ENCODE measurements around the gene ABHD17C.

DNA sequence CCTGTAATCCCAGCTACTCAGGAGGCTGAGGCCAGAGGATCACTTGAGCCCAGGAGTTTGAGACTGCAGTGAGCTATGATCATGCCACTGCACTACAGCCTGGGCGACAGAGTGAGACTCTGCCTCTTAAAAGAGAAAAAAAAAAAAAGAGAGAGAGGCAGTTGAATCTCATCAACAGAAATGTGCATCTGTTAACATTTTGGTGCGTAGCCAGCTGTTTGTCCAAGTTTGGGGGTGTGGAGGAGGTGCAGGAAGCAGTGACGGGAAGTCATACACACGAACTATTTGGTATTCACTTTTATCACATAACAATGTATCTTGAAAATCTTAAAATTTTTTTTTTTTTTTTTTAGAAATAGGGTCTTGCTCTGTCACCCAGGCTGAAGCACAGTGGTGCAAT, 65.8 kb downstream of the ABHD17C start:
- no peak for TF ChIP-seq CTCF (IDR thresholded peaks at IDR 0.05)
- TF ChIP-seq POLR2A (IDR thresholded peaks at IDR 0.05), result no peak
